GM12878 (cell line): ENCODE results near the gene CYBC1. TPM values are rescaled to one million over a fixed set of nuclear protein-coding genes. Genes with fewer than 3 reads are reported as not detected.

ENCODE experiments used
- ATAC-seq: fragments of 200-7000 bp; cut with Tn5 transposase; 3 replicates; pipeline ENCODE4 v1.9.1; 2020; ENCODE audit warnings: mild to moderate bottlenecking, moderate library complexity
- BruUV-seq: library from RNA; stranded (reverse); fragments of 400-500 nt; replicated peaks from 2 replicates; lab custom pipeline; 2021; lab: Mats Ljungman, UMichigan
- CTCF ChIA-PET: fragments of 300-600 bp; sonication (Branson Sonifier 250); formaldehyde crosslinking; extraction: SDS; loops from one replicate; lab custom pipeline; 2021; ENCODE audit warnings: inconsistent platforms; lab: Yijun Ruan, JAX
- POLR2A ChIA-PET: fragments of 350-600 bp; formaldehyde crosslinking; extraction: SDS; loops from one replicate; lab custom pipeline; 2021; ENCODE audit warnings: inconsistent platforms; lab: Charles Lee
- RAD21 ChIA-PET: fragments of 300-600 bp; sonication (Branson Sonifier 250); formaldehyde crosslinking; loops from one replicate; lab custom pipeline; 2023; ENCODE audit warnings: antibody characterized with exemption; ENCODE audit not compliant: unreplicated experiment; lab: Charles Lee
- SMC1A ChIA-PET: fragments of 300-600 bp; sonication (Branson Sonifier 250); formaldehyde crosslinking; loops from one replicate; lab custom pipeline; 2023; ENCODE audit not compliant: unreplicated experiment, uncharacterized antibody; lab: Charles Lee
- DNase-seq: peaks from one replicate; pipeline ENCODE4 v3.0.0-alpha.2; 2011; ENCODE audit warnings: low read depth, low spot score
- FAIRE-seq: peaks from 3 replicates; lab custom pipeline; 2011; peaks lifted over from hg19 to GRCh38; lab: Jason Lieb, UNC
- H2AFZ ChIP-seq: 2 replicates; pipeline ENCODE4 v1.6.0; 2011; ENCODE audit warnings: low read depth, low read length, control low read depth; ENCODE audit not compliant: control insufficient read depth
- H3K27ac ChIP-seq: 2 replicates; pipeline ENCODE4 v1.5.1; 2011; ENCODE audit warnings: control low read depth; ENCODE audit not compliant: control insufficient read depth, insufficient read depth
- H3K27me3 ChIP-seq, 2 experiments: replicated peaks in 1 of 2; 2 replicates each; pipeline versions ENCODE4 v1.6.0 to v1.6.1; 2011; ENCODE audit warnings: low read length in 1 of 2; ENCODE audit not compliant: control insufficient read depth in 2 of 2, insufficient read depth in 2 of 2
- H3K36me3 ChIP-seq, 2 experiments: 2 replicates each; pipeline ENCODE4 v1.5.1; 2011; ENCODE audit warnings: low read length in 1 of 2; ENCODE audit not compliant: control insufficient read depth in 2 of 2, insufficient read depth in 2 of 2
- H3K4me1 ChIP-seq: 2 replicates; pipeline ENCODE4 v1.6.1; 2011; ENCODE audit warnings: mild to moderate bottlenecking, low read length, moderate library complexity, mixed read lengths; ENCODE audit not compliant: control insufficient read depth, insufficient read depth
- H3K4me2 ChIP-seq: 2 replicates; pipeline ENCODE4 v1.6.0; 2011; ENCODE audit warnings: control low read depth; ENCODE audit not compliant: control insufficient read depth, insufficient read depth
- H3K4me3 ChIP-seq: fragments of 200-600 bp; sonication (generic); 2 replicates; pipeline ENCODE4 v1.5.1; 2016
- H3K79me2 ChIP-seq: 2 replicates; pipeline ENCODE4 v1.6.0; 2011; ENCODE audit warnings: low read length; ENCODE audit not compliant: control insufficient read depth, insufficient read depth
- H3K9ac ChIP-seq: 2 replicates; pipeline ENCODE4 v1.8.0; 2011; ENCODE audit warnings: low read length, control low read depth, mixed read lengths; ENCODE audit not compliant: control insufficient read depth, insufficient read depth
- H3K9me3 ChIP-seq: replicated peaks from 3 replicates; pipeline ENCODE4 v1.5.1; 2011; ENCODE audit warnings: mild to moderate bottlenecking, low read length; ENCODE audit not compliant: control insufficient read depth, insufficient read depth
- H4K20me1 ChIP-seq: 2 replicates; pipeline ENCODE4 v1.6.0; 2011; ENCODE audit not compliant: control insufficient read depth, insufficient read depth
- ASH2L ChIP-seq: fragments of 300-600, 200-600 bp; sonication (generic); IDR thresholded peaks from 2 replicates; pipeline ENCODE4 v1.6.1; 2017; ENCODE audit warnings: low read depth, mild to moderate bottlenecking, borderline replicate concordance
- BACH1 ChIP-seq: fragments of 450-650 bp; IDR thresholded peaks from 2 replicates; pipeline ENCODE4 v1.6.1; 2017; ENCODE audit warnings: mild to moderate bottlenecking, borderline replicate concordance
- BHLHE40 ChIP-seq, 2 experiments: fragments of 450-650 bp in 1 of 2; IDR thresholded peaks; 2 replicates each; pipeline ENCODE4 v1.6.1; 2011 to 2017; ENCODE audit warnings: low read depth in 2 of 2, borderline replicate concordance in 1 of 2, improper control_type of control experiment in 1 of 2, low read length in 1 of 2, mild to moderate bottlenecking in 1 of 2
- CBX3 ChIP-seq: fragments of 200-600 bp; sonication (generic); IDR thresholded peaks from 2 replicates; pipeline ENCODE4 v1.6.1; 2016; ENCODE audit warnings: low read depth, borderline replicate concordance
- CREB1 ChIP-seq: IDR thresholded peaks from 2 replicates; pipeline ENCODE4 v1.6.1; 2012; ENCODE audit warnings: low read depth, mild to moderate bottlenecking, inconsistent platforms
- GATAD2B ChIP-seq: fragments of 450-650 bp; conservative IDR thresholded peaks from 2 replicates; pipeline ENCODE4 v1.6.1; 2017; ENCODE audit warnings: low read depth, mild to moderate bottlenecking, moderate library complexity
- NFYA ChIP-seq: IDR thresholded peaks from 2 replicates; pipeline ENCODE4 v1.6.1; 2011; ENCODE audit warnings: low read depth, mild to moderate bottlenecking, low read length, improper control_type of control experiment, borderline replicate concordance
- PAX8 ChIP-seq: fragments of 450-650 bp; IDR thresholded peaks from 2 replicates; pipeline ENCODE4 v1.6.1; 2017; ENCODE audit warnings: mild to moderate bottlenecking, moderate library complexity
- PBX3 ChIP-seq: IDR thresholded peaks from 2 replicates; pipeline ENCODE4 v1.6.1; 2011; ENCODE audit warnings: mild to moderate bottlenecking, low read depth, low read length, moderate library complexity; ENCODE audit not compliant: insufficient replicate concordance
- POLR2AphosphoS5 ChIP-seq: IDR thresholded peaks from 2 replicates; pipeline ENCODE4 v1.6.1; 2011; ENCODE audit warnings: mild to moderate bottlenecking, low read length, inconsistent platforms
- RB1 ChIP-seq: fragments of 450-650 bp; formaldehyde crosslinking; IDR thresholded peaks from 2 replicates; pipeline ENCODE4 v1.6.1; 2017; ENCODE audit warnings: mild to moderate bottlenecking, borderline replicate concordance
- SMAD1 ChIP-seq: fragments of 450-650 bp; IDR thresholded peaks from 2 replicates; pipeline ENCODE4 v1.6.1; 2018; ENCODE audit warnings: mild to moderate bottlenecking, low read depth; ENCODE audit not compliant: partially characterized antibody
- SPI1 ChIP-seq: IDR thresholded peaks from 2 replicates; pipeline ENCODE4 v1.6.1; 2011; ENCODE audit warnings: low read depth, mild to moderate bottlenecking, low read length, moderate library complexity, borderline replicate concordance; ENCODE audit not compliant: insufficient read depth
- TBL1XR1 ChIP-seq: IDR thresholded peaks from 2 replicates; pipeline ENCODE4 v1.6.1; 2012; ENCODE audit warnings: low read depth, low read length, improper control_type of control experiment
- ZNF207 ChIP-seq: fragments of 450-650 bp; IDR thresholded peaks from 2 replicates; pipeline ENCODE4 v1.6.1; 2014; ENCODE audit warnings: antibody characterized with exemption, mild to moderate bottlenecking, borderline replicate concordance
- WGBS: methylation state at CpG from one replicate; pipeline ENCODE4 v1.1.6; 2016; ENCODE audit warnings: low lambda C conversion rate; ENCODE audit not compliant: insufficient replicate concordance, insufficient coverage; ENCODE audit errors: missing lambda C conversion rate; 5-methylcytosine and 5-hydroxymethylcytosine counted together
- in situ Hi-C: fragments of 300-500 bp; cut with MboI; formaldehyde crosslinking; loops from 9 replicates; pipeline ENCODE4 v1.14.3; 2018; ENCODE audit warnings: mixed read lengths
- intact Hi-C: fragments of 100-400 bp; cut with micrococcal nuclease; formaldehyde crosslinking; loops from one replicate; pipeline ENCODE4 v1.14.2; 2022; ENCODE audit not compliant: unreplicated experiment
- polyA plus RNA-seq, 11 experiments: library from polyadenylated mRNA; depleted of rRNA in 4 of 11; unstranded in 6 of 11; stranded (reverse) in 5 of 11; fragments of >200 nt; fragmentation: Nextera tagmentation in 4 of 11; fragmentation: Illumina TruSeq in 1 of 11; extraction: Ambion mirVana in 4 of 11; extraction: Trizol in 1 of 11; gene quantifications; 1 replicate in 1 of 11; 2 replicates in 10 of 11; pipeline versions ENCODE4 v1.2.1 to v1.2.3, GENCODE V29; 2011 to 2016; ENCODE audit warnings: inconsistent platforms in 2 of 11, missing spikeins in 2 of 11, low read depth in 1 of 11
- total RNA-seq, 4 experiments: library from RNA; depleted of rRNA in 3 of 4; stranded (reverse); fragments of >200 nt in 3 of 4; fragmentation: Illumina TruSeq in 1 of 4; extraction: Trizol in 1 of 4; gene quantifications; 2 replicates each; pipeline versions ENCODE4 v1.2.1 to v1.2.3, GENCODE V29; 2013 to 2021

CYBC1 gene
- total and polyA plus RNA-seq, 10 of the 15 experiments (the other 5 are each of a cell fraction or from before 2014, with no cell fraction given): 4.2 to 162 (median 133) TPM

GRCh38 chr17:82416264-82416663, 34.3 kb downstream of the CYBC1 start:
- H3K4me2 ChIP-seq: no peak overlapping the region
- ChIA-PET RAD21 (interaction anchor here (0.7 kb wide), 1 partner anchor 65 kb away, joined by 3 read pairs; no protein-coding TSS in a partner anchor), CTCF (interaction anchor here (1.7 to 1.9 kb wide), 3 partner anchors 58 to 115 kb away, joined by 4 to 6 read pairs (median 6); no protein-coding TSS in a partner anchor), SMC1A (no interaction called here), POLR2A (interaction anchor here (0.7 kb wide), 2 partner anchors 123 to 124 kb away, joined by 3 read pairs; no protein-coding TSS in a partner anchor)
- H3K27me3 ChIP-seq: no peaks in the 10 kb centered on the region
- H3K9ac ChIP-seq: no peak overlapping the region
- no peak overlapping the region for H3K4me3 ChIP-seq
- no TSS peak for BruUV-seq
- FAIRE-seq (no peak), DNase-seq (no peak), ATAC-seq (no peak)
- intact Hi-C loops (no loop called here), in situ Hi-C loops (no loop called here)
- H3K79me2 ChIP-seq: peaks cover 2% of the 10 kb centered on the region; the same call in 1 of the 2 replicates
- 0 out of 2 replicates have a peak, but pooled peaks cover 5% of the 10 kb centered on the region for H3K4me1 ChIP-seq
- H2AFZ ChIP-seq: no peak overlapping the region
- H3K9me3 ChIP-seq: no peaks in the 10 kb centered on the region
- TF ChIP-seq POLR2AphosphoS5 (no peak), ZNF207 (no peak), NFYA (no peak), CREB1 (no peak), PAX8 (no peak), TBL1XR1 (no peak), BACH1 (no peak)
- H3K27ac ChIP-seq: no peak overlapping the region
- H4K20me1 ChIP-seq: peaks cover 5% of the 10 kb centered on the region
- 74% methylated on average over 4 of the region's 4 CpGs for WGBS
- H3K36me3 ChIP-seq: no peaks in the 10 kb centered on the region; a peak in 1 of 4 replicates

DNA sequence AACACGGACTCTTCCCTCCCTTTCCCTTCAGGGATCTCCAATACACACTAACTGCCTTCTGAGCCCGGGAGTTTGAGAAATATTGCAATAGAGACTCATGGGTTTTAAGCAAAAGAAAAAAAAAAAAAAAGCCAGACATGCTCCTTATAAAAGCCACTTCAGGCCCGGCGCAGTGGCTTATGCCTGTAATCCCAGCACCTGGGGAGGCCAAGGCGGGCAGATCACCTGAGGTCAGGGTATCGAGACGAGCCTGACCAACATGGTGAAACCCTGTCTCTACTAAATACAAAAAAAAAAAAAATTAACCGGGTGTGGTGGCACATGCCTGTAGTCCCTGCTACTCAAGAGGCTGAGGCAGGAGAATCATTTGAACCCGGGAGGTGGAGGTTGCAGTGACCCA, 34.8 kb downstream of the CYBC1 start:
- 87% methylated on average over 9 of the region's 9 CpGs for WGBS
- in situ Hi-C loops: no loop called here
- no peak for TF ChIP-seq SMAD1
- TF ChIP-seq GATAD2B: no peak
- no peak for TF ChIP-seq SPI1
- no peak for TF ChIP-seq PBX3
- TF ChIP-seq RB1: no peak
- no peak for TF ChIP-seq BHLHE40 (IDR thresholded peaks at IDR 0.05; ENCODE audit: borderline replicate concordance in 1 of 2, low read depth in 2 of 2, low read length in 1 of 2)
- TF ChIP-seq CBX3: no peak
- no peak for TF ChIP-seq ASH2L

More for the DNA sequence above, 34.8 kb downstream of the CYBC1 start:
- Histone ChIP-seq H4K20me1 (peaks cover 5% of the 10 kb centered on the region), H3K27ac (no peak overlapping the region), H3K9me3 (no peaks in the 10 kb centered on the region), H3K36me3 (no peaks in the 10 kb centered on the region; a peak in 1 of 4 replicates), H3K27me3 (no peaks in the 10 kb centered on the region), H3K4me1 (0 out of 2 replicates have a peak, but pooled peaks cover 5% of the 10 kb centered on the region), H3K4me3 (no peak overlapping the region), H3K79me2 (peaks cover 2% of the 10 kb centered on the region; the same call in 1 of the 2 replicates), H2AFZ (no peak overlapping the region), H3K9ac (no peak overlapping the region), H3K4me2 (no peak overlapping the region)
- ChIA-PET SMC1A (no interaction called here), CTCF (no interaction called here), RAD21 (no interaction called here), POLR2A (no interaction called here)
- intact Hi-C loops: no loop called here
- ATAC-seq: no peak
- FAIRE-seq: no peak
- no TSS peak for BruUV-seq
- DNase-seq: no peak
